Calu3 (cell line): ENCODE measurements around the gene CACNB4. TPM values are rescaled to one million over a fixed set of nuclear protein-coding genes. Genes with fewer than 3 reads are reported as not detected.

Experiments
- BruUV-seq: library from RNA; stranded (reverse); fragments of 400-500 nt; replicated peaks from 2 replicates; lab custom pipeline; 2021; lab: Mats Ljungman, UMichigan
- CTCF ChIA-PET: fragments of 300-600 bp; sonication (Branson Sonifier 250); formaldehyde crosslinking; loops from one replicate; lab custom pipeline; 2022; ENCODE audit warnings: antibody characterized with exemption; lab: Charles Lee
- DNase-seq: peaks from one replicate; pipeline ENCODE4 v3.0.0; 2022
- H3K27ac Mint-ChIP-seq: one replicate; pipeline ENCODE4 v1.8.0; 2022; ENCODE audit warnings: mixed read lengths; ENCODE audit not compliant: unreplicated experiment
- H3K27me3 Mint-ChIP-seq: one replicate; pipeline ENCODE4 v1.8.0; 2022; ENCODE audit warnings: mixed read lengths; ENCODE audit not compliant: unreplicated experiment
- H3K36me3 Mint-ChIP-seq: one replicate; pipeline ENCODE4 v1.8.0; 2022; ENCODE audit warnings: mild to moderate bottlenecking, moderate library complexity, mixed read lengths; ENCODE audit not compliant: insufficient read depth, unreplicated experiment
- H3K4me1 Mint-ChIP-seq: one replicate; pipeline ENCODE4 v1.8.0; 2022; ENCODE audit warnings: mild to moderate bottlenecking, low read depth, mixed read lengths; ENCODE audit not compliant: unreplicated experiment
- H3K4me3 Mint-ChIP-seq: one replicate; pipeline ENCODE4 v1.8.0; 2022; ENCODE audit warnings: mild to moderate bottlenecking, low read depth, moderate library complexity, mixed read lengths; ENCODE audit not compliant: unreplicated experiment
- H3K9me3 Mint-ChIP-seq: one replicate; pipeline ENCODE4 v1.8.0; 2022; ENCODE audit warnings: low read depth, mixed read lengths; ENCODE audit not compliant: unreplicated experiment
- CTCF ChIP-seq: fragments of 200-600 bp; IDR thresholded peaks from one replicate; pipeline ENCODE4 v1.8.0; 2022; ENCODE audit warnings: antibody characterized with exemption; ENCODE audit not compliant: unreplicated experiment
- intact Hi-C: fragments of 100-400 bp; cut with micrococcal nuclease; formaldehyde crosslinking; loops from one replicate; pipeline ENCODE4 v1.10.0; 2022; ENCODE audit not compliant: unreplicated experiment
- total RNA-seq: library from RNA; stranded (reverse); gene quantifications from 2 replicates; pipeline ENCODE4 v1.2.3, GENCODE V29; 2022

CACNB4 gene
- total RNA-seq, 1 experiment from 2014 or later, result 0.33 TPM

- no peak for DNase-seq
- intact Hi-C loops, result no loop called here
- Mint-ChIP-seq H3K4me3 (no peak overlapping the region), H3K4me1 (no peaks in the 10 kb centered on the region), H3K36me3 (no peaks in the 10 kb centered on the region), H3K27ac (no peak overlapping the region), H3K9me3 (no peaks in the 10 kb centered on the region), H3K27me3 (no peaks in the 10 kb centered on the region)
- CTCF ChIA-PET, result interaction anchor here (0.7 kb wide), 1 partner anchor 48 kb away, joined by 3 read pairs; no protein-coding TSS in a partner anchor
- TF ChIP-seq CTCF, result no peak
- no TSS peak for BruUV-seq
Observed at GRCh38 chr2:151842830-151843690, 255.8 kb downstream of the CACNB4 start.

- no peaks in the 10 kb centered on the region for H3K27me3 Mint-ChIP-seq
- no peaks in the 10 kb centered on the region for H3K4me1 Mint-ChIP-seq
- no peak for TF ChIP-seq CTCF
- H3K4me3 Mint-ChIP-seq, result no peak overlapping the region
- DNase-seq, result no peak
- no peaks in the 10 kb centered on the region for H3K9me3 Mint-ChIP-seq
- CTCF ChIA-PET, result no interaction called here
- BruUV-seq, result no TSS peak
- H3K27ac Mint-ChIP-seq, result no peak overlapping the region
- intact Hi-C loops, result no loop called here
- no peaks in the 10 kb centered on the region for H3K36me3 Mint-ChIP-seq
Observed at GRCh38 chr2:151841047-151841424, 257.8 kb downstream of the CACNB4 start.

GRCh38 chr2:151840216-151841046 lies 258.4 kb downstream of the CACNB4 start:
- BruUV-seq, result no TSS peak
- Mint-ChIP-seq H3K27me3 (no peaks in the 10 kb centered on the region), H3K27ac (no peak overlapping the region), H3K4me3 (no peak overlapping the region), H3K36me3 (no peaks in the 10 kb centered on the region), H3K9me3 (no peaks in the 10 kb centered on the region), H3K4me1 (no peaks in the 10 kb centered on the region)
- CTCF ChIA-PET, result no interaction called here
- intact Hi-C loops, result no loop called here
- no peak for DNase-seq
- no peak for TF ChIP-seq CTCF

- Mint-ChIP-seq H3K9me3 (no peaks in the 10 kb centered on the region), H3K4me3 (no peak overlapping the region), H3K27ac (no peak overlapping the region), H3K27me3 (no peaks in the 10 kb centered on the region), H3K36me3 (no peaks in the 10 kb centered on the region), H3K4me1 (no peaks in the 10 kb centered on the region)
- TF ChIP-seq CTCF, result no peak
- CTCF ChIA-PET, result no interaction called here
- DNase-seq, result no peak
- BruUV-seq, result no TSS peak
- intact Hi-C loops, result no loop called here
Observed at GRCh38 chr2:151837926-151838325, 260.9 kb downstream of the CACNB4 start.
